OCI-LY1 (cell line): Measurements from ENCODE around the gene LTA.

Experiments
- H2AFZ ChIP-seq: fragments of 200-600 bp; sonication (generic), shearing (Covaris generic); 2 replicates; pipeline ENCODE4 v1.6.0; 2014; ENCODE audit warnings: antibody characterized with exemption, mild to moderate bottlenecking, low read length
- H3F3A ChIP-seq: fragments of 200-600 bp; sonication (generic), shearing (Covaris generic); 2 replicates; pipeline ENCODE4 v1.6.0; 2014; ENCODE audit warnings: mild to moderate bottlenecking, antibody characterized with exemption, low read length, moderate library complexity; ENCODE audit not compliant: insufficient read depth
- H3K27ac ChIP-seq: fragments of 200-600 bp; sonication (generic); 2 replicates; pipeline ENCODE4 v1.5.1; 2014; ENCODE audit warnings: low read length, mixed run types, mild to moderate bottlenecking, low read depth; ENCODE audit not compliant: poor library complexity, severe bottlenecking
- H3K27me3 ChIP-seq: fragments of 200-600 bp; sonication (generic); 2 replicates; pipeline ENCODE4 v1.6.0; 2014; ENCODE audit warnings: antibody characterized with exemption, mild to moderate bottlenecking, low read length, moderate library complexity; ENCODE audit not compliant: insufficient read depth
- H3K36me3 ChIP-seq: fragments of 200-600 bp; sonication (generic); 2 replicates; pipeline ENCODE4 v1.6.1; 2014; ENCODE audit warnings: mild to moderate bottlenecking, antibody characterized with exemption, low read length, moderate library complexity, mixed read lengths; ENCODE audit not compliant: insufficient read depth
- H3K4me1 ChIP-seq: fragments of 200-600 bp; sonication (generic); 2 replicates; pipeline ENCODE4 v1.5.1; 2014; ENCODE audit warnings: mild to moderate bottlenecking, low read length, moderate library complexity; ENCODE audit not compliant: insufficient read depth, severe bottlenecking
- H3K4me2 ChIP-seq: fragments of 200-600 bp; sonication (generic), shearing (Covaris generic); 2 replicates; pipeline ENCODE4 v1.6.1; 2014; ENCODE audit warnings: low read length
- H3K4me3 ChIP-seq: fragments of 200-600 bp; sonication (generic); 2 replicates; pipeline ENCODE4 v1.5.1; 2014; ENCODE audit warnings: low read length, low read depth, mild to moderate bottlenecking, mixed read lengths; ENCODE audit not compliant: poor library complexity, severe bottlenecking
- H3K79me2 ChIP-seq: fragments of 200-600 bp; shearing (Covaris generic); 2 replicates; pipeline ENCODE4 v1.6.1; 2016; ENCODE audit warnings: mixed run types, low read length, mixed read lengths; ENCODE audit not compliant: insufficient read depth
- H3K9ac ChIP-seq: fragments of 200-600 bp; sonication (generic), shearing (Covaris generic); 2 replicates; pipeline ENCODE4 v1.6.1; 2014; ENCODE audit warnings: mild to moderate bottlenecking, low read length, mixed read lengths
- H3K9me2 ChIP-seq: fragments of 200-600 bp; sonication (generic), shearing (Covaris generic); 2 replicates; pipeline ENCODE4 v1.6.1; 2014; ENCODE audit warnings: low read depth, mild to moderate bottlenecking, low read length, mixed read lengths
- H3K9me3 ChIP-seq: fragments of 200-600 bp; shearing (Covaris generic); 2 replicates; pipeline ENCODE4 v1.6.1; 2014; ENCODE audit warnings: low read length, mixed read lengths
- H4K20me1 ChIP-seq: fragments of 200-600 bp; sonication (generic), shearing (Covaris generic); 2 replicates; pipeline ENCODE4 v1.6.0; 2016; ENCODE audit warnings: mild to moderate bottlenecking, low read length; ENCODE audit not compliant: insufficient read depth
- EZH2 ChIP-seq: fragments of 200-600 bp; sonication (generic), shearing (Covaris generic); IDR thresholded peaks from 2 replicates; pipeline ENCODE4 v1.8.0; 2017; ENCODE audit warnings: borderline replicate concordance, mixed run types, mild to moderate bottlenecking, antibody characterized with exemption, low read length, moderate library complexity, mixed read lengths
- TF ChIP-seq, protein P1 (sequence below): fragments of 200-600 bp; sonication (generic), shearing (Covaris generic); IDR thresholded peaks from 2 replicates; pipeline ENCODE4 v1.5.1; 2017; ENCODE audit warnings: mild to moderate bottlenecking, antibody characterized with exemption, low read length, moderate library complexity, mixed read lengths

Gene LTA

DNA sequence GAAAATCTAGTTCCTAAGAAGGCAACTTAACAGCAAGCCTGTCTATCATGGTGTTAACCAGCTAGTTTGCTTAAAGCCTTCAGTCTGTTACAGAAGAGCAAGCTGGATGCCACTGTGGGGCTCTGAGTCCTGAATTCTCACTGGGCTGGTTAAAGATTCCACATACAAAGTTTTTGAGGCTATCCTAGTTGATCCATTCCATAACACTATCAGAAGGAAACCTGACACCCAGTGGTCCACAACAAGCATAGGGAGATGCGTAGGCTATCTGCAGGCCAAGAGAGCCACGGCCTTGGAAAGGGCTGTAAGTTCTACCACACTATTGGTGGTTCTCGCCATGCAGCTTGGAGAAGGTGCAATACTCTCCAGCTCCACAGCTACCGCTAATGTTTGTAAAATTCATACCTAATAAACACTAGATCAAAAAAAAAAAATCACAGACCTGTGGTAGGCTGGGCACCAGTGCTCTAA, 43.7 kb upstream of the LTA start:
- Histone ChIP-seq H3K9me3 (no peaks in the 10 kb centered on the region), H4K20me1 (no peaks in the 10 kb centered on the region), H3K36me3 (peaks cover 41% of the 10 kb centered on the region), H3K4me2 (no peak overlapping the region), H2AFZ (no peak overlapping the region), H3K9ac (no peak overlapping the region), H3K27me3 (no peaks in the 10 kb centered on the region), H3K9me2 (no peaks in the 10 kb centered on the region), H3K4me3 (no peak overlapping the region), H3K4me1 (peaks cover 1% of the 10 kb centered on the region), H3K27ac (no peak overlapping the region), H3F3A (peaks cover 14% of the 10 kb centered on the region; the same call in 1 of the 2 replicates), H3K79me2 (no peaks in the 10 kb centered on the region)
- TF ChIP-seq, protein P1, sequence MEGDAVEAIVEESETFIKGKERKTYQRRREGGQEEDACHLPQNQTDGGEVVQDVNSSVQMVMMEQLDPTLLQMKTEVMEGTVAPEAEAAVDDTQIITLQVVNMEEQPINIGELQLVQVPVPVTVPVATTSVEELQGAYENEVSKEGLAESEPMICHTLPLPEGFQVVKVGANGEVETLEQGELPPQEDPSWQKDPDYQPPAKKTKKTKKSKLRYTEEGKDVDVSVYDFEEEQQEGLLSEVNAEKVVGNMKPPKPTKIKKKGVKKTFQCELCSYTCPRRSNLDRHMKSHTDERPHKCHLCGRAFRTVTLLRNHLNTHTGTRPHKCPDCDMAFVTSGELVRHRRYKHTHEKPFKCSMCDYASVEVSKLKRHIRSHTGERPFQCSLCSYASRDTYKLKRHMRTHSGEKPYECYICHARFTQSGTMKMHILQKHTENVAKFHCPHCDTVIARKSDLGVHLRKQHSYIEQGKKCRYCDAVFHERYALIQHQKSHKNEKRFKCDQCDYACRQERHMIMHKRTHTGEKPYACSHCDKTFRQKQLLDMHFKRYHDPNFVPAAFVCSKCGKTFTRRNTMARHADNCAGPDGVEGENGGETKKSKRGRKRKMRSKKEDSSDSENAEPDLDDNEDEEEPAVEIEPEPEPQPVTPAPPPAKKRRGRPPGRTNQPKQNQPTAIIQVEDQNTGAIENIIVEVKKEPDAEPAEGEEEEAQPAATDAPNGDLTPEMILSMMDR: no peak
- no peak for TF ChIP-seq EZH2

DNA sequence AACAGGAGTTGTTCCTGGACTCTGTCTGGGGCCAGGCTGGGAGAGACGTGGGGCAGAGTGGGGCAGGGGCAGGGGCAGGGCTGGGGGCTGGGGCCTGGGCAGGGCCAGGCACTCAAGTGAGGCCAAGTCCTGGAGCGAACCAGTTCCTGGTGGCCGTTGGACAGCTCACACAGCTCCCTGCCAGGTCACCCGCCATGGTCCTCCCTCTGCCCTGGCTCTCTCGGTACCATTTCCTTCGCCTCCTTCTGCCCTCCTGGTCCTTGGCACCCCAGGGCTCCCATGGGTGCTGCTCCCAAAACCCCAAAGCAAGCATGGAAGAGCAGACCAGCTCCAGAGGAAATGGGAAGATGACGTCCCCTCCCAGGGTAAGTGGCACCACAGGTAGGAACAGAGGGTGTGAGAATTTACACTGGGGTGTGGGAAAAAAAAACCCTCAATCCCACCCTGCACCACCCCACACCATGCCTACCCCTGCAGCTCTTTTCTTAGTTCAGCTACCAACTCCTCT, 43.2 kb upstream of the LTA start, which contains the start of gene MCCD1:
TSS of gene MCCD1 (plus strand) at position 142 of the 508 bp plus-strand sequence. CDS start at position 195, 53 bp downstream.
- Histone ChIP-seq H3K27me3 (no peaks in the 10 kb centered on the region), H3K79me2 (no peaks in the 10 kb centered on the region), H3K36me3 (peaks cover 46% of the 10 kb centered on the region), H3K9ac (no peak within 1 kb of the TSS), H4K20me1 (no peaks in the 10 kb centered on the region), H3K4me2 (no peak within 1 kb of the TSS), H3F3A (peaks cover 14% of the 10 kb centered on the region; the same call in 1 of the 2 replicates), H3K4me1 (peaks cover 4% of the 10 kb centered on the region), H2AFZ (no peak within 1 kb of the TSS), H3K9me3 (no peaks in the 10 kb centered on the region), H3K4me3 (no peak within 1 kb of the TSS), H3K9me2 (no peaks in the 10 kb centered on the region), H3K27ac (no peak within 1 kb of the TSS)
- TF ChIP-seq, protein P1: no peak
- no peak for TF ChIP-seq EZH2

DNA sequence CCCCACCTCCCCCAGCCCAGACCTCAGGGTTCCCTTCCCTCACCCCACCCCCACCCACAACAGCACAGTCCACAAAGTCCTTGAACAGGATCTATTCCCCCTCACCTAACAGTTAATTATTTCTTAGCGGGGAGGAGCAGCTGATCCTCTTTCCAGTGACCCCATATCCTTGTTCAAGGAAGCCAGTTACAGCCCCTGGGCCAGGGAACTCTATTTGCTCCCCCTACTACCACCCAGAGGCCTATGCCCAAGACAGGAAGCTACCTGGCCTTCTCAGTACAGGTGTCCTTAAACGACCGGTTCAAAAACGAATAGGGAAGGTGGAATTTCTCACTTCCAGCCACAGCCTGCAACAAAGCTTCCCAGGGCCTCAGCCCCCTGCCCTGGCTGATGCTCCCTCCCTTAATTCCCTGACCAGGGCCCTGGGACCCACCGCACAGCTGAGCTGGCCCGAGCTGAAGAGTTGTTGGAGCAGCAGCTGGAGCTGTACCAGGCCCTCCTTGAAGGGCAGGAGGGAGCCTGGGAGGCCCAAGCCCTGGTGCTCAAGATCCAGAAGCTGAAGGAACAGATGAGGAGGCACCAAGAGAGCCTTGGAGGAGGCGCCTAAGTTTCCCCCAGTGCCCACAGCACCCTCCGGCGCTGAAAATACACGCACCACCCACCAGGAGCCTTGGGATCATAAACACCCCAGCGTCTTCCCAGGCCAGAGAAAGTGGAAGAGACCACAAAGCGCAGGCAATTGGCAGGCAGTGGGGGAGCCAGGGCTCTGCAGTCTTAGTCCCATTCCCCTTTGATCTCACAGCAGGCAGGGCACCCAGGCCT, 42.5 kb upstream of the LTA start:
- Histone ChIP-seq H3K27ac (no peak overlapping the region), H4K20me1 (no peaks in the 10 kb centered on the region)

More for the DNA sequence above, 42.5 kb upstream of the LTA start:
- peaks cover 52% of the 10 kb centered on the region for H3K36me3 ChIP-seq
- no peaks in the 10 kb centered on the region for H3K79me2 ChIP-seq
- no peaks in the 10 kb centered on the region for H3K9me3 ChIP-seq
- peaks cover 14% of the 10 kb centered on the region; the same call in 1 of the 2 replicates for H3F3A ChIP-seq
- no peak overlapping the region for H2AFZ ChIP-seq
- H3K4me1 ChIP-seq: peaks cover 4% of the 10 kb centered on the region
- no peak overlapping the region for H3K4me2 ChIP-seq
- no peaks in the 10 kb centered on the region for H3K27me3 ChIP-seq
- no peak for TF ChIP-seq EZH2
- TF ChIP-seq, protein P1: no peak
- no peak overlapping the region for H3K4me3 ChIP-seq
- no peak overlapping the region for H3K9ac ChIP-seq
- H3K9me2 ChIP-seq: no peaks in the 10 kb centered on the region
